ENCODE data around the gene CD38. TPM values are rescaled to one million over a fixed set of nuclear protein-coding genes. Genes with fewer than 3 reads are reported as not detected.
"Not testable (repeated sequence)": the region's sequence is repeated elsewhere in the genome, so short reads cannot be mapped to it uniquely, and the experiment has no call there.

CD38 gene
- total and polyA plus RNA-seq, 5 experiments from 2014 or later: 1.4 to 7.7 (median 3.2) TPM

- Mint-ChIP-seq H3K4me3 (no peak overlapping the region), H3K9me3 (no peaks in the 10 kb centered on the region), H3K27ac (no peak overlapping the region), H3K36me3 (peaks cover 0 to 8% (median 4%) of the 10 kb centered on the region in 3 donors), H3K4me1 (no peaks in the 10 kb centered on the region), H3K27me3 (peaks cover 0 to 1% (median 0%) of the 10 kb centered on the region in 5 donors)
- POLR2A ChIA-PET: no interaction called here
- DNase-seq: no peak
- no peak for ATAC-seq
These were observed 75.2 kb downstream of the CD38 start for GRCh38 chr4:15853345-15853744.

GRCh38 chr4:15855804-15856475 is 77.8 kb downstream of the CD38 start:
- Mint-ChIP-seq H3K36me3 (peaks cover 0 to 4% (median 2%) of the 10 kb centered on the region in 3 donors), H3K4me1 (no peaks in the 10 kb centered on the region), H3K9me3 (no peaks in the 10 kb centered on the region), H3K27me3 (peaks cover 0 to 4% (median 0%) of the 10 kb centered on the region in 5 donors), H3K4me3 (no peak overlapping the region), H3K27ac (no peak overlapping the region)
- POLR2A ChIA-PET: no interaction called here
- DNase-seq: no peak
- ATAC-seq: no peak

DNA sequence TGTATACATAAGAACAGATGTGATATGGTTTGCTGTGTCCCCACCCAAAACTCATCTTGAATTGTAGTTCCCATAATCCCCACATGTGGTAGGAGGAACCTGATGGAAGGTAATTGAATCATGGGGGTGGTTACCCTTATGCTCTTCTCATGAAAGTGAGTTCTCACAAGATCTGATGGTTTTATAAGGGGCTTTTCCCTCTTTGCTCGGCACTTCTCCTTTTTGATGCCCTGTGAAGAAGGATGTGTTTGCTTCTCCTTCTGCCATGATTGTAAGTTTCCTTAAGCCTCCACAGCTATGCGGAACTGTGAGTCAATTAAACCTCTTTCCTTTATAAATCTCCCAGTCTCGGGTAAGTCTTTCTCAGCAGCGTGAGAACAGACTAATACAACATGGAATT is 83.1 kb downstream of the CD38 start:
- H3K36me3 Mint-ChIP-seq, H3K27me3 Mint-ChIP-seq, H3K4me1 Mint-ChIP-seq, ATAC-seq, H3K4me3 Mint-ChIP-seq, H3K9me3 Mint-ChIP-seq, H3K27ac Mint-ChIP-seq, POLR2A ChIA-PET, DNase-seq: not testable (repeated sequence)

GRCh38 chr4:15864651-15865566 is 86.8 kb downstream of the CD38 start:
- POLR2A ChIA-PET: no interaction called here
- no peak overlapping the region for H3K4me3 Mint-ChIP-seq
- H3K27ac Mint-ChIP-seq: no peak overlapping the region
- ATAC-seq: no peak
- no peaks in the 10 kb centered on the region for H3K36me3 Mint-ChIP-seq
- no peaks in the 10 kb centered on the region for H3K9me3 Mint-ChIP-seq
- no peaks in the 10 kb centered on the region for H3K4me1 Mint-ChIP-seq
- H3K27me3 Mint-ChIP-seq: peaks cover 0 to under 1% (median 0%) of the 10 kb centered on the region in 5 donors
- DNase-seq: no peak

DNA sequence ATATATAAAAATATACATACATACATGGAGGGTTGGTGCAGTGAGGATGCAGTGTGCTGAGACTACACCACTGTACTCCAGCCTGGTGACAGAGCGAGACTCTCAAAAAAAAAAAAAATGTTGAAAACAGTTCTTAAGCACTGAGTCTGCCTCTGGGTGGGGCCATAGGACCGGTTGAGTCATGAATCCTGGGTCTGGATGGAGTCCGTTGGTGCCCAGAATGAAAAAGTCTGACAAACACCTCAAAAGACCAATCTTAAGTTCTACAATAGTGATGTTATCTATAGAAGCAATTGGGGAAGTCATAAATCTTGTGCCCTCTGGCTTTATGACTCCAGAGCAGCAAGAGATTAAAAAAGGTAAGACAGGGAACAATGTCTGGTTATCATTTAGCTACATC is 90.0 kb downstream of the CD38 start:
- no peaks in the 10 kb centered on the region for H3K36me3 Mint-ChIP-seq
- no peak overlapping the region for H3K4me3 Mint-ChIP-seq
- H3K9me3 Mint-ChIP-seq: no peaks in the 10 kb centered on the region
- no peaks in the 10 kb centered on the region for H3K4me1 Mint-ChIP-seq
- H3K27me3 Mint-ChIP-seq: peaks cover 0 to 6% (median 2%) of the 10 kb centered on the region in 5 donors
- no peak for ATAC-seq
- no peak overlapping the region for H3K27ac Mint-ChIP-seq
- POLR2A ChIA-PET: no interaction called here
- DNase-seq: peak in 1 of 10 donors; percentile 6

DNA sequence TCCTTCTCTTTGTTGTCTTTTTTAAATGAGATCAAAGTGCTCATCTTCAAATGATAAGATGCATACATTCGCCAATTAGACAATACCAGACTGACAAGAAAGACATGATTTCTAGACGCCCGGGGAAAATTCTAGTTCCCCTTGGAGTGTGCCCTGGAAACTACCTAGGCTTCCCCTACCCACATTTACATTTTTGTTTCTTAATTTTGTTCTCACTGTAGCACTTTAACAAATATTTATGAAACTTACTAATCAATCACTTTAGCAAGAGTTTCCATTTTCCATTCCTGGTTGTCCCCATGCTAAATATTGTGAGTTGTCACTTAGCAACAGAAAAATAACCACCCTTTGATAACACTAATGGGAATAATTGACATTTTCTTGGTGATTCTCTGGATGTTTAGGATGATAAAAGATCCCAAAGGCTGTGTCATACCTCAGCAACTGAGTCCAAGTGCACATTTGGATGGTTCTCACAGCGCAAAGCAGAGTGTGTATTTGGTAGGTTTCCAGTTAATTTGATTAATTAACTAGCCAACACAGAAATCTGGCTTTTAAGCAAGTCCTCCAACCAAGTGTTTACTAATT is 90.8 kb downstream of the CD38 start:
- Mint-ChIP-seq H3K27me3 (peaks cover 0 to 6% (median 2%) of the 10 kb centered on the region in 5 donors), H3K9me3 (no peaks in the 10 kb centered on the region), H3K27ac (no peak overlapping the region)

DNA sequence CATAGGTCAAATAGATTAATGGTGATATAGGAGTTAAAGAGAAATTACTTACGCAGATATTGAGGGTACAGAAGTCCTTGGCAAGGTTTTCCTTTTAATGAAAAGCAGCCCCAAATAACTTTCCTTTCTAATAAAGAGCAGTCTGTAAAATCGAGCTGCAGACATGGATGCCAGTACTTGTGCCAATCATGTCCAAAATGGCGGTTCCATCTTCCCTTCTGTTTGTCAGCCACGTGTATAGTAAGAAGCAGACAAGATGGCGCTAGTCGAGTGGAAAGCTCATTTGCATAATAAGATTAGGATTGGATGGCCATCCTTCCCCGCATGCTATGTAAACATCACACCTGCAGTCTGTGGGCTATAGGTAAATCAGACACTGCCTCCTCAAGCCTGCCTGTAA is 92.0 kb downstream of the CD38 start:
- peaks cover 0 to 6% (median 2%) of the 10 kb centered on the region in 5 donors for H3K27me3 Mint-ChIP-seq
- POLR2A ChIA-PET: no interaction called here

More for the DNA sequence above, 90.8 kb downstream of the CD38 start:
- Mint-ChIP-seq H3K36me3 (no peaks in the 10 kb centered on the region), H3K4me1 (no peaks in the 10 kb centered on the region), H3K4me3 (no peak overlapping the region)
- DNase-seq: no peak
- POLR2A ChIA-PET: no interaction called here
- ATAC-seq: no peak

GRCh38 chr4:15870921-15871664 is 93.0 kb downstream of the CD38 start:
- H3K27me3 Mint-ChIP-seq: peaks cover 0 to 6% (median 2%) of the 10 kb centered on the region in 5 donors
- POLR2A ChIA-PET: no interaction called here
- no peaks in the 10 kb centered on the region for H3K4me1 Mint-ChIP-seq
- H3K9me3 Mint-ChIP-seq: peaks cover 0 to 2% (median 0%) of the 10 kb centered on the region in 9 donors
- H3K36me3 Mint-ChIP-seq: no peaks in the 10 kb centered on the region
- H3K27ac Mint-ChIP-seq: no peak overlapping the region
- ATAC-seq (no peak), DNase-seq (no peak)
- no peak overlapping the region for H3K4me3 Mint-ChIP-seq

More for the DNA sequence above, 92.0 kb downstream of the CD38 start:
- no peak for ATAC-seq
- no peak overlapping the region for H3K27ac Mint-ChIP-seq
- H3K4me3 Mint-ChIP-seq: no peak overlapping the region
- peaks cover 0 to 2% (median 0%) of the 10 kb centered on the region in 9 donors for H3K9me3 Mint-ChIP-seq
- no peaks in the 10 kb centered on the region for H3K4me1 Mint-ChIP-seq
- no peaks in the 10 kb centered on the region for H3K36me3 Mint-ChIP-seq
- DNase-seq: no peak

- no peak overlapping the region for H3K27ac Mint-ChIP-seq
- no peak for ATAC-seq
- no peak overlapping the region for H3K4me3 Mint-ChIP-seq
- no peak for DNase-seq
- H3K36me3 Mint-ChIP-seq: no peaks in the 10 kb centered on the region
- peaks cover 0 to 6% (median 2%) of the 10 kb centered on the region in 5 donors for H3K27me3 Mint-ChIP-seq
- no peaks in the 10 kb centered on the region for H3K4me1 Mint-ChIP-seq
- POLR2A ChIA-PET: no interaction called here
- H3K9me3 Mint-ChIP-seq: peaks cover 0 to 5% (median 0%) of the 10 kb centered on the region in 9 donors
These were observed 95.0 kb downstream of the CD38 start for GRCh38 chr4:15873117-15873516.

DNA sequence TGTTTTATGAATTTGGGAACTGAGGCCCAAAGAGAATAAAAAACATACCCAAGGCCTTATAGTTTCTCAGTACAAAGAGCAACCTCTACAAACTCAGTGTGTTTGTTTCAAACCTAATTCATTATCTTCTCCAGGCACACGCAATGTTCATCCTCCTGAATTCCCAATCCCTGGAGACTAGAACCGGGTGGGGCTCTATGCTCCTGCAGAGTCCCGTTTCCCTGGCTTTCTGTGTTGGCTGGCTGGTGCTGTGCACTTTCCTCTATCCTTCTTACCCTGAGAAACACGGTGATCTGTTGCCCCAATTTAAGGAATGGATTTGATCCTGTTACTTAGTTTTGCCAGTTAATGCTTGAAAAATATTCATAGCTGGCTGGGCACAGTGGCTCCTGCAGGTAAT is 96.5 kb downstream of the CD38 start:
- POLR2A ChIA-PET: no interaction called here
- no peak overlapping the region for H3K4me3 Mint-ChIP-seq
- H3K4me1 Mint-ChIP-seq: no peaks in the 10 kb centered on the region

DNA sequence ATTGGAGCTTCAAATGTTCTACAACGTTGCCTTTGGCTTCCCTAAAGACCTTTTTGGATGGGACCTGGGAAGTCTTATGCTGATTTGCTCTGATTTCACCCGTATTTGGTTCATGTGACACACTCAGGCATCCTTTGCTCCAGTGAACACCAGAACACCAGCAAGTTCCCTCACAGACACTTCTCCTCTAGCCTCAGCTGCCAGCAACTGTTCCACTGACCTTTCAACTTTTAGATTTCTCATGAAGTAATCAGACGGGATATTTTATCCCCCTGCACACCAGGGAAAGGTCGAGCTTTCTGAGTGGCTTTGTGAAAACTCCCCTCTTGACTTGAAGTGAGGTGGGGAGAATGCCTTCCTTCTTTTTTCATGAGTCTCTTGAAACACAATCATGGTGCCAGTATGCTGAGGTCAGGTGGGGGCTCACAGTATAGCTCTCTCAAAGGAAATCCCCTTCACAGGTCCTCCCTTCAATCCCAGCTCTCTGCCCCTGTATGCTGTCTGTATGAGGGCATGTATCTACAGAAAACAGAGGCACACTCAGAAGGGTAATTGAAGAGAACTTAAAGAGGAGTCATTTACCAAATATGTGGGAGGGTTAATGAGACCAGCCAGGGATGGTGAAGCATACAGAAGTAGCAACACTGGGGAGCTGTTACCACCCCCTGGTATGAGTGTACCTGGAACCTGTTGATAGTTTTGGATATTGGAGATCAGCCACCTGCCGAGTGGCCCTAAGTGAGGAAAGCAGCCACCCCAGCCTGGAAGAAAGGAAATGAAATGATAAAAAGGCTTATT is 97.7 kb downstream of the CD38 start:
- POLR2A ChIA-PET: interaction anchor here (0.7 kb wide), 2 partner anchors 9 to 16 kb away, joined by 3 to 4 read pairs; no protein-coding TSS in a partner anchor
- DNase-seq (no peak), ATAC-seq (no peak)
- H3K27ac Mint-ChIP-seq: no peak overlapping the region
- H3K4me1 Mint-ChIP-seq: no peaks in the 10 kb centered on the region
- no peak overlapping the region for H3K4me3 Mint-ChIP-seq
- H3K36me3 Mint-ChIP-seq: no peaks in the 10 kb centered on the region
- H3K27me3 Mint-ChIP-seq: peaks cover 0 to 3% (median under 1%) of the 10 kb centered on the region in 5 donors
- peaks cover 0 to 8% (median 0%) of the 10 kb centered on the region in 9 donors for H3K9me3 Mint-ChIP-seq

More for the DNA sequence above, 96.5 kb downstream of the CD38 start:
- Mint-ChIP-seq H3K27ac (peak overlapping the region in 1 of 10 donors; percentile 44), H3K9me3 (peaks cover 0 to 8% (median 0%) of the 10 kb centered on the region in 9 donors), H3K36me3 (no peaks in the 10 kb centered on the region), H3K27me3 (peaks cover 0 to 6% (median 2%) of the 10 kb centered on the region in 5 donors)
- ATAC-seq (no peak), DNase-seq (no peak)

- DNase-seq (no peak), ATAC-seq (no peak)
- no peaks in the 10 kb centered on the region for H3K36me3 Mint-ChIP-seq
- H3K9me3 Mint-ChIP-seq: peaks cover 0 to 8% (median 0%) of the 10 kb centered on the region in 9 donors
- H3K27me3 Mint-ChIP-seq: peaks cover 0 to 7% (median 1%) of the 10 kb centered on the region in 5 donors
- POLR2A ChIA-PET: no interaction called here
- H3K27ac Mint-ChIP-seq: peak overlapping the region in 1 of 10 donors; percentile 20
- peaks cover 0 to 5% (median 2%) of the 10 kb centered on the region in 4 donors for H3K4me1 Mint-ChIP-seq
- no peak overlapping the region for H3K4me3 Mint-ChIP-seq
These were observed 99.9 kb downstream of the CD38 start for GRCh38 chr4:15878011-15878410.

Measured in naive thymus-derived CD8-positive, alpha-beta T cell (primary cell).